ENCODE data around the gene PRR15.
"Not testable (repeated sequence)": the region's sequence is repeated elsewhere in the genome, so short reads cannot be mapped to it uniquely, and the experiment has no call there.

Gene PRR15, protein sequence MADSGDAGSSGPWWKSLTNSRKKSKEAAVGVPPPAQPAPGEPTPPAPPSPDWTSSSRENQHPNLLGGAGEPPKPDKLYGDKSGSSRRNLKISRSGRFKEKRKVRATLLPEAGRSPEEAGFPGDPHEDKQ

DNA sequence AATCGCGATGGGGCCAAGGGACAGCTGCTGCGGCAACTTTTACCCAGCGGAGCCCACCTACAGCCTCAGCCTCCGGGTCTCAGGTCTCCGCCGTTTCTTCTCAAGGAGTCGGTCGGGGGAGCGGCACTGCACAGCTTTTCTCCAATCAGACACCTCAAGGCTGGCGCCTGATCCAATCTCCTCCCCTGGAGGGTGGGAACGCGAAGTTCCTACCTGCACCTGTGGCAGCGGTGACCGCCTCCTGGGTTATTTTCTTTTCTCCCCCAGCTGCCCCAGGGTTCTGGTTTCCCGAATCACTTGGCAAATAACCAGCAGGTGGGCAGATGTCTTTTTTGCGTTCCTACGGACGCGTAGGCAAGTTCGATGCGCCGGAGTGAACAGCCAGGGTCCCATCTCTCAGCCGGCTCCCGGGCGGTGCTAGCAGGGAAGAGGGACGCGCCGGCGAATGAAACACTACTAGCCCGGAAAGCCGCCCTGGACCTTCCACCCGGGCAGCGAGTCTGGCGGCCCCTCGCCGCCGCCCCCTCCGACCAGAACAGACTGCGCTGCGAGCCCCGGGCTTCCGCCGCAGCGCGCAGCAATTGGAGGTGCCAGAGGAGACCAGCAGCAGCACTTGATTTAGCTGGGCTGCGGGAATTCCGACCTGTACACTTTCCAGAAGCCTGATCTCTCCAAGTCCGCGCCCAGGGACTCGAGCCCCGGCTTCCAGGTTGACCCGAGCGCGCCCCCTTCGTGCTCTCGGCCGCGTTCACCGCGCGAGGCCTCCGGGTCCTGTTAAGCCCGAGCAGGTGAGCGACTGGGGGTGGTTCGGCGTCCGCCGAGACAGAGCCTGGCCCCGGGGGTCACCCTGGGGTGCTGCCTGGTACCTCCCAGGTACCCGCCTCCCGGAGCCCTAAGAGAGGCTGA is at the start of gene PRR15:
Gene PRR15 (plus strand): TSS at position 246 of the 906 bp plus-strand sequence. CDS start 2,495 bp downstream, outside the sequence.
- no peak for DNase-seq

DNA sequence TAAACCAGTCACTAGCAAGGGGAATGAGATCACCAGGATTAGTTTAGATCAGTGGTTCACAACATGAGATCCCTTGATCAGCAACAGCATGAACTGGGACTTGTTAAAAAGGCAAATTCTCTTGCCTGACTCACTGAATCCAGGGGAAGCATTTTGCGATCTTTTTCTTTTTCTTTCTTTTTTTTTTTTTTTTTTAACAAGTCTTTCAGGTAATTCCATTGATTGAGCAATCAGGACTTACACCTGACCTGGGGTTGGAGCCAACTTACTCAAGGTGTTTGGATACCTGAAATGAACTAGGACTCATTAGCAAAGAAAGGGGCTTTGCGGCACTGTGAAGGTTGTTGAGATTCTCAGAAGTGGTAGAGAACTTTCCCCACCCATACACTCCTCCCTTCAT is 47.1 kb upstream of the PRR15 start:
- no peak for DNase-seq

DNA sequence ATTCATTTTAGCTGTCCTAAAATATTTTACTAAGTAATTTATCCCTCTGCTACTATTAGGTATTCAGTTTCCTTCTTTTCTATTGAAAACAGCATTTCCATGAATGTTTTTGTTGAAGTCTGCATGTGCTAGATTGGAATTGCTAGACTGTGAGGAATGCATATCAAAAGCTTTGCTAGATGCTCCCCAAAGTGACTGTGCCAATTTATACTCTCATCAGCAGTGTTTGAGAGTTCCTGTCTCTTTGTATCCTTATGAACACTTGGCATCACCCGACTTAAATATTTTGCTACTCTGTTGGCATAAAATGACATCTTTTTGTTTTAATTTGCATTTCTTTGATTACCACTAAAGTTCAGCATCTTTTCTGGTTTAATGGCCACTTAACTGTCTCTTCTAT is 45.0 kb upstream of the PRR15 start:
- DNase-seq: no peak

- DNase-seq: no peak
These were observed 39.9 kb upstream of the PRR15 start for GRCh38 chr7:29523728-29524127.

- DNase-seq: no peak
These were observed 36.0 kb upstream of the PRR15 start for GRCh38 chr7:29527505-29528108.

GRCh38 chr7:29528526-29528925 is 35.1 kb upstream of the PRR15 start:
- DNase-seq: not testable (repeated sequence)

GRCh38 chr7:29538389-29538788 is 25.2 kb upstream of the PRR15 start:
- no peak for DNase-seq

GRCh38 chr7:29539471-29539870 is 24.2 kb upstream of the PRR15 start:
- DNase-seq: no peak

- DNase-seq: no peak
These were observed 16.2 kb upstream of the PRR15 start for GRCh38 chr7:29547421-29547820.

DNA sequence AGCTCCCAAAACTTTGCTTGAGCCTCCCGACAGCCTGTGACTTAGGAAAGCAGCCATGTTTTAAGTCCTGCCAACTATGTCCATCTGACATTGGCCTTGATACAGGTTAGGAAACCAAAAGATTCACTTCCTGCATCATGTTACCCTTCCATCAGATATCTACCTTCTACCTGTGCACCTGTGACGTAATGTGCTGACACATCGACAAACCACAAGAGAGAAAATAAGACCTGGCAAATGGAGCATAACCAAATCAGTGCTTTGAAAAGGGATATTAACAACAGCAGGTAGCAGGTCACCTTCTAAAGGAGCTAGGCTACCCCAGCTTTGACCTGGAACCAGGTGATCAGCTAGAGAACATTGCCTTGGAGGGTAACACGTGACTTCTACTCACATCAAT is 14.8 kb upstream of the PRR15 start:
- no peak for DNase-seq

GRCh38 chr7:29552392-29552791 is 11.2 kb upstream of the PRR15 start:
- DNase-seq: no peak

DNA sequence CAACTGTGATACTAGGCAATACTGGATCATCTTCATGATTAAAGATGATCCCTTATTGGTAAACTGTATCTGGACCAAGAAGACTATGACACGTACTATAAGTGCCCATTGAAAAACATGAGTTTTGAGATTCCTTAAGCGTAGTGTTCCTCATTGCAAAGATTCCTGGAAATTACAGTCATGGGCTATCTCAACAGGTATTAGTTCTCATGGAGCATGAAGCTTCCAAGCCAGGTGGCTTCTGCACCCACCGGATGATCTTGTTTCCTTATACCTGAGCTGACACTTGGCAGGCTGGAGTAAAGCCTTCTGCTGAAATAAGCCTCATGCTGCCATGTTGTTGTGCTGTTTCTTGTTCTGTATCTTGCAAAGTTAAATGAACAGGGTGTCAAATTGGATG is 8.6 kb upstream of the PRR15 start:
- no peak for DNase-seq

- no peak for DNase-seq
These were observed 7.0 kb upstream of the PRR15 start for GRCh38 chr7:29556405-29557195.

GRCh38 chr7:29557954-29558353 is 5.7 kb upstream of the PRR15 start:
- DNase-seq: no peak

GRCh38 chr7:29561271-29561670 is 2.4 kb upstream of the PRR15 start:
- DNase-seq: no peak

- no peak for DNase-seq
These were observed 1.3 kb upstream of the PRR15 start for GRCh38 chr7:29562307-29562706.

GRCh38 chr7:29564496-29565223 is 1.0 kb downstream of the PRR15 start:
- no peak for DNase-seq

DNA sequence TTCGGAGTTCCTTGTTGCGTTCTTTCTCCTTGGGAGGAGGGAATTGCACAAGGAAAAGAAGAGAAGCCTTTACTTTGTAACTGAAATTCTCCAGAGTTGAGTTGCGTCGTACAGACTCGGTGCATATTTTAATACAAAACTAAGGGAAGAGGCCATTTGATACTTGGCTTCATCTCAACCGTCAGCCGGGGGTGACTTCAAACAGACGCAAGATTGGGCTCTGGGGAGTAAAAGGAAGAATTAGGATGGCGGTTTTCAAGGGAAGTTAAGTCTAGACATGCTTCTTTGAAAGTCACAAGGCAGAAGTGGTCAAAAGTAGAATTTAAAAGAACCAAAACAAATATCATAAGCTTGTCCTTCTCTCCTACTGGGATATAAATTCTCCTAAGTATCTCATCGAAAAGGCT is 1.6 kb downstream of the PRR15 start:
- no peak for DNase-seq

DNA sequence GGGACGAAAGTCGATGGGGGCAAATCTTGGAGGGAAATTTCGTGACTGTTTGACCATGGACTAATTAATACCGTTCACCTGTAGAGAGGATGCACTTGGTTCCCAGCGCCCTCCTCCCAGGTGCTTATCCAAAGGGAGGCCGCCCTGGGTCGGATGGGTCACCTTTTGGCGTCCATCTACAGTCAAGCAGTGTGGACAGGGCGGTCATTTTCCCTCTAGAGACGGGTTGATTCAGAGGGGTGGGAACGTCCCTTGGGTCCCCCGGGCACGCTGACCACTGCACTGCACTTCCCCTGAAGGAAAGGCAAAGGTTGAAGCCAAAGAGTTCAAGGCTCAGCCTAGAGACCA is 2.0 kb downstream of the PRR15 start:
- DNase-seq: no peak

DNA sequence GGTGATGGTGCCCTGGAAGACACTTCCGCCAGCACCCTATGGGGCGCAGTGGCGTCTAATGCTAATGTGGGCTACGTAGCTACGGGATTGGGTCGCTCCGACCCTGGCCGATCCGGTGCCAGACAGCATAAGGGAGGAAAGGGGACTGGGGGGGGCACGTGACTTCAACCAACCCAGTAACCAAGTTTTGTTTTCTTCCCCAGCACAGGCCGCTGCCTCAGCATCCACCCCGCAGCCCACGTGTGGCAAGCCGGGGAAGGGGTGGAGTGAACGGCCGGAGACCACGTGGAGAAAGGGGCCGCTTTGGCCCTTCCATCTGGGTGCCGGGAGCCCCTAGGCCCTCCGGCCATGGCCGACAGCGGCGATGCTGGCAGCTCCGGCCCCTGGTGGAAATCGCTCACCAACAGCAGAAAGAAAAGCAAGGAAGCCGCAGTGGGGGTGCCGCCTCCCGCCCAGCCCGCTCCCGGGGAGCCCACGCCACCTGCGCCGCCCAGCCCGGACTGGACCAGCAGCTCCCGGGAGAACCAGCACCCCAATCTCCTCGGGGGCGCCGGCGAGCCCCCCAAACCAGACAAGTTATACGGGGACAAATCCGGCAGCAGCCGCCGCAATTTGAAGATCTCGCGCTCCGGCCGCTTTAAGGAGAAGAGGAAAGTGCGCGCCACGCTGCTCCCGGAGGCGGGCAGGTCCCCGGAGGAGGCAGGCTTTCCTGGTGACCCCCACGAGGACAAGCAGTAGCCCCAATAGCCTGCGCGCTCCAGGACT is 2.5 kb downstream of the PRR15 start:
- DNase-seq: no peak

GRCh38 chr7:29567174-29567573 is 3.5 kb downstream of the PRR15 start:
- DNase-seq: no peak

DNA sequence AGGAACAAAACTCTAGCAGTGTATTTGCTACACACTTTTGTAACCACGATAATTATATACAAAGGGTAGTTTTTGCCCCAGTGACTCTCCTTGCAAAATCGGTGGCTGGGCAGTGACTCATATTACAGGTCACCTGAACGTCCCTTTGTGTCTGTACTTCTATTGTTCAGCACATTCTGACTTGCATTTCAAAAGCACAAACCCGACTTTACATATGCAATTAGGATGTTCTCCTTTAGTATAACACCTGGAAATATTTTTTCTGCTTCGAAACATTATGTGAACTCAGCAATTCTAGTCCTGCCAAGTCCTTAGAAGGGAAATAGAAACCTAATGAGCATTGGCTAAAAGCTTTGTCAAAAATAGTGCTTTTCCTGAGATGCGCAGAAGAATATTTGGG is 6.0 kb downstream of the PRR15 start:
- DNase-seq: no peak

All from activated CD4-positive, alpha-beta T cell treated with anti-CD3 and anti-CD28 coated beads, Interleukin-2, amount 50 U/mL, for 16 hours (primary cell).